ENCODE data around the gene ATF5.

The ATF5 gene

DNA sequence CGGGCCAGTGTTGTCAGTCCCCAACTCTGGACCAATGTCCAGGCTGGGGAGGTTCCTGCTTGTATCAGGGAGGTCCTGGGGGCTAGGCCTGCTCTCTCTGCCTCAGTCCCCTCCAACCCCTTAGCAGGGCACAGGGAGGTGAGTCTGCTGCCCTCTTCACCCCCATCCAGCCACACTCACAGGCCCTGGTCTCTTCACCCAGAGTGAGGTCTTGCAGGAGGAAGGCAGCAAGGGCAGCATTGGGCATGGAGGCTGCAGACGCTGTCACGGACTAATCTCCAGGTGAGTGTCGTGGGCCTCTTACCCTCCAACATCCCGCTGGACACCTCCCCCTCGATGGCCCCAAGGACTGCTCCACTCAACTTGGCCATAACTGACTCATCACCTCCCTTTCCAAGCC is 43.8 kb downstream of the ATF5 start:
- no peak for DNase-seq

DNA sequence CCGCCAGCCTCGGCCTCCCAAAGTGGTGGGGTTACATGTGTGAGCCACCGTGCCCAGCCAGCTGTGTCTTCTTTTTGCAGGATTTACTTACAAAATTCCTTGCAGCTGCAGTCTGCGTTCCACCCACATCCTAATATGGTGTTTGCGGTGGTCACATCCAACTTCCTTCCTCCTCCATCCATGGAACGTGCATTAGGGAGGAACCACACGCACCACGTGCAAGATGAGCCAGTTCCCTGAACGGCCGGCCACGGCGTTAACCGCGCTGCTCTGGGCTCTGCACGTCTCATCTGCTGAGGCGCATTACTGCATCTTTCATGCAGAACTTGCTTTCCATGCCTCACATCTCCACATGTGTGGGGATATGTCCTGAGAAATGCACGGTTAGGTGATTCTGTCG is 45.0 kb downstream of the ATF5 start:
- no peak for DNase-seq

DNA sequence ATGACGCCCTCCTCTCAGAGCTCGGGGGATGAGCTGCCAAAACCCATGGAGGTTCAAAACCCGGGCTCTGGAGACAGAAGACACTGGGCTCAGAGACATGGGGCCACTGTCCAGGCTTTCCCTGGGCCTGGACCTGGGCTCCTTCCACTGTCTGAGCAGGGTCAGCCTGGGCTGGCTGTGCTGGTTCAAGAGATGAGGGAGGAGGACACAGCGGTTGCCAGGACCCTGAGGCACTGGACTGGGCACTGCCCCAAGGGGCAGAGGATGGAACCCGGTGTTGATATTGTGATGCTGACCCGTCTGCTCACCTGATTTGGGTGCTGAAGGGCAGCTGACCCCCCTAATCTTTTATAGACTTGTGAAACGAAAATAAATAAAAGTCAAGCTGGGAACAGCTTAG is 46.0 kb downstream of the ATF5 start:
- DNase-seq = no peak

DNA sequence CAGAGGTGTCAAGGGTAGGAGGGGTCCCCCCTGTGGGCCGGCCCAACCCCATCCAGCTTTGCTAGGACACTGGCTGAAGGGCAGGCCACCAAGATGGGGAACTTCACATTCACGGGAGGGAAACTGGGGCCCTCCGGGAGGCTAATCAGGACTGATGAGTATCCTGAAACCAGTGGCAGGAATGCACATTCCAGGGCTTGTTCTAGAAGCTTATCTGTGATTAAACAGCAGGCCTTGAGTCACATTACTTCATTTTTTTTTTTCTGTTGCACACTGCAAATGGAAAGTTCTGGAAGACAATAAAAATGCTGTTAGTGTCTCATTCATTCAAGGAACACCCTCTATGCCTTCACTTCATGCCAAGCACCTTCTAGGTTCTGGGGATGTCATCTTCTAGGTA is 47.5 kb downstream of the ATF5 start:
- DNase-seq = no peak

DNA sequence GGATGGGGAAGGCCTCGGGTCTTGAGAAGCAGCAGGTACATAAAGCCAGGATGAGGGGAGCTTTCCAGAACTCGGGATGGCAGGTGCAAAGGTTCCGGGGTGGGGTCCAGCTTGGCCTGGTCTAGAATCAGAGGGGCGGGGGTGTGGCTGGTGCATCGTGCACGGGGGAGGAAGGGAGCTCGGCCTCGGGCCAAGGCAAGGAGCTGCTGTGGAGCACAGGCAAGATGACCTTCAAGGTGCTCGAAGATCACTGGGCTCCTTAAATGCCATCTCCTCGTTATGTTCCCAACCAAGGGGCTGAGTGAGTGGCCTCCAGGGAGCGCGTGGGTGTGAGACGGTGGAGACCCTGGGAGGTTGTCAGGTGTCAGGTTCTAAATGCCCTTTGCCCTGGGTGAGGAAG is 48.1 kb downstream of the ATF5 start:
- DNase-seq = no peak

DNA sequence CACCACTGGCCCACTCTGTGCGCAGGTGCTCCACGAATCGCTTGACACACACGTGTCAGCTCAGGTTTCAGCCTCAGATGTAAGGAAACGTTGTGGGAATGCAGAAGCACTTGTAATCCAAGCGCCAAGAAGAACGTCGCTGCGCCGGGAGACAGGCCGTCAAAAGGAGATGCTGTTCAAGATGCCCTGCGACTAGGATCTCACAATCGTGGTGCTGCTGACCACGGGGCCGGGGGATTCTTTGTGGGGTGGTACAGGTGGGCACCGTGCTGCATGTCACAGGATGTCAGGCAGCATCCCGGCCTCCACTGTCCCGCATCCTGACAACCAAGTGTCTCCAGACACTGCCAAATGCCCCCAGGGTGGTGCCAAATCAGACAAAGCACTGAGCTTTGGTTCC is 48.9 kb downstream of the ATF5 start:
- no peak for DNase-seq

DNA sequence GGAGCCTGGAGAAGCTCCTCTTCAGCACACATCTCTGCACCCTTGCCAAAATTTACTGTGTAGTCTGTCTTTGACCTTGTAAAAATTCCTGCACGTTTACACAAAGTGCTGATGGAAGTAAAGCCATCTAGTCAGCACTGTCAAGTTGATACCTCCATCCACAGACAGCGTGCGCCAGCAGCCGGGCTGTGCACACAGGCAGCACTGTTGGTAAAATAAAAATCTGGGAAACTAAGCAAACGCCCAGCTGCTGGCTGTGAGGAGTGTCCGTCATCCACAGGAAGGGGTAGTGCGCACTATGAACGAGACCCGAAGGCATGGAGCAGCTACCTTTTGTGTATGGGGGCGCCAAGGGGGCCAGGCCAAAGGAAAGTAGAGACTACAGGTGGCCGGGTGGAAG is 49.3 kb downstream of the ATF5 start:
- no peak for DNase-seq

DNA sequence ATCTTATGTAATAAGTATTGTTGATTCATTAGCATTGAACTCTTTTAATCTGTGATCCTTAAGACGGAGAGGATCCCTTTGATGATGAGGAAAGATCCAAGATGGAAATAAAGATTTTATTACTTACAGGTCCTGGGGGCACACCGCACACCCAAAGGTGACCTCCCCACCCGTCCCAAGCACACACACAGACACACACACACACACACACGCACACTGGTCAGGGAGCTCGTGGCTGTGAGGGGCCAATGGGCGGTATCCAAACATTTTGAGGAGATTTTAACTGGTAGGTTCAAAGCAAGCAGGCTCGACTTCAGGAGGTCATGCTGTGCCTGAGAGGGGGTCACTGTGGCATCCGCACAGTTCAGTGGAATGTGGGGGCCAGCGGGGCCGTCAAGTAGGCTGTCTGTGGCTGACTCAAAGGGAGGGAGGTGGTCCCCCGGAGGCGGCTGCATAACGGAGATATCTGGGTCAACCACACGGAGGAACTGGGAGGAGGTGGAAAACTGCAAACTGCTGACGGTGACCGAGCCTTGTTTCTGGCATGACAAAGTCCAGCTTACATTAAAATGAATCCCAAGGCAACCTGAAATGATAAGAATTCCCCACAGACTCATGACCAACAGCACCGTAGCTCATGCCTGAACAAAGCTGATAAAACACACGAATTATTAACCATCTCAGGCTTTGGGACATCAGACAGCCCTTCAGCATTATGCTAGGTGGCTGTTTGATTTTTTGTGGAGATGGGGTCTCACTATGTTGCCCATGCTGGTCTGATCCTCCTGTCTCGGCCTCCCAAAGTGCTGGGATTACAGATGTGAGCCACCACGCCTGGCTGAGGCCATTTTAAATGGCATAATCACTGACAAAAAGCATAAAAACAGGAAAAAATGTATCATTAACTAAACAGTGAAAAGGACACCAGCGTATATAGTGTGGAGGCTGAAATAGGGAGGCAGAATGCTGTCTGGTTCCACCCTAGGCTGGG is 52.9 kb downstream of the ATF5 start:
- DNase-seq = no peak
